ENCODE results near the gene OLFM2. TPM values are rescaled to one million over a fixed set of nuclear protein-coding genes. Genes with fewer than 3 reads are reported as not detected.
A peak's percentile ranks its signal among the peaks of the same experiment; 100 is the strongest.

OLFM2 gene
- total and polyA plus RNA-seq, 9 of the 15 experiments (the other 6 are each of a cell fraction or from before 2014, with no cell fraction given) = 0.10 to 0.33 (median 0.23) TPM; not detected in 4

DNA sequence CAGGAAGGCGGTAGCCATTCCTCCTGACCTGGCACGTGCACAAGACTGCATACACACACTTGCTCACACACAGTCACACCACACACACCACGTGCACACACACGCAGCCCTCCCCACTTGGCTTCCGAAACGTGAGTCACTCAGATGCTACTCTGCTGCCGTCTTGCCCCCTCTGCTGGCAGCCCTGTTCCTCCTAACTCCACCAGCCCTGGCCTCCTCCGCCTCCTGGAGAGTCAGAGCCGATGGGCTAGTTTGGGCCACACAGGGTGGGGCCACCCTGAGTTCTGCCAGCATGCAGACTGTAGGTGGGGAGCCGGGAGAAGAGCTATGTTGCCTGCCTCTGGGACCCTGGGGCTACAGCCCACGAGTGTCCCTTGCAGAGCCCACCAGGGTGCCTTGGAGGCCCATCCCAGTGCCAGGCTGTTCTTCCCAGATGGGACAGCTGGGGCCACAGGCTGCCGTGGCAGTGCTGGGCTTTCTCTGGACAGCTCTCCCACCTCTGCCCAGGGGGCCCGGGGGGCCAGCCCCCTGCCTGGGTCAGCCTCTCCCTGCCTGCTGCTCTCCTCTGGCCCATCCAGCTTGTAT lies 89.1 kb downstream of the OLFM2 start (continued):
- TF ChIP-seq, protein P1, sequence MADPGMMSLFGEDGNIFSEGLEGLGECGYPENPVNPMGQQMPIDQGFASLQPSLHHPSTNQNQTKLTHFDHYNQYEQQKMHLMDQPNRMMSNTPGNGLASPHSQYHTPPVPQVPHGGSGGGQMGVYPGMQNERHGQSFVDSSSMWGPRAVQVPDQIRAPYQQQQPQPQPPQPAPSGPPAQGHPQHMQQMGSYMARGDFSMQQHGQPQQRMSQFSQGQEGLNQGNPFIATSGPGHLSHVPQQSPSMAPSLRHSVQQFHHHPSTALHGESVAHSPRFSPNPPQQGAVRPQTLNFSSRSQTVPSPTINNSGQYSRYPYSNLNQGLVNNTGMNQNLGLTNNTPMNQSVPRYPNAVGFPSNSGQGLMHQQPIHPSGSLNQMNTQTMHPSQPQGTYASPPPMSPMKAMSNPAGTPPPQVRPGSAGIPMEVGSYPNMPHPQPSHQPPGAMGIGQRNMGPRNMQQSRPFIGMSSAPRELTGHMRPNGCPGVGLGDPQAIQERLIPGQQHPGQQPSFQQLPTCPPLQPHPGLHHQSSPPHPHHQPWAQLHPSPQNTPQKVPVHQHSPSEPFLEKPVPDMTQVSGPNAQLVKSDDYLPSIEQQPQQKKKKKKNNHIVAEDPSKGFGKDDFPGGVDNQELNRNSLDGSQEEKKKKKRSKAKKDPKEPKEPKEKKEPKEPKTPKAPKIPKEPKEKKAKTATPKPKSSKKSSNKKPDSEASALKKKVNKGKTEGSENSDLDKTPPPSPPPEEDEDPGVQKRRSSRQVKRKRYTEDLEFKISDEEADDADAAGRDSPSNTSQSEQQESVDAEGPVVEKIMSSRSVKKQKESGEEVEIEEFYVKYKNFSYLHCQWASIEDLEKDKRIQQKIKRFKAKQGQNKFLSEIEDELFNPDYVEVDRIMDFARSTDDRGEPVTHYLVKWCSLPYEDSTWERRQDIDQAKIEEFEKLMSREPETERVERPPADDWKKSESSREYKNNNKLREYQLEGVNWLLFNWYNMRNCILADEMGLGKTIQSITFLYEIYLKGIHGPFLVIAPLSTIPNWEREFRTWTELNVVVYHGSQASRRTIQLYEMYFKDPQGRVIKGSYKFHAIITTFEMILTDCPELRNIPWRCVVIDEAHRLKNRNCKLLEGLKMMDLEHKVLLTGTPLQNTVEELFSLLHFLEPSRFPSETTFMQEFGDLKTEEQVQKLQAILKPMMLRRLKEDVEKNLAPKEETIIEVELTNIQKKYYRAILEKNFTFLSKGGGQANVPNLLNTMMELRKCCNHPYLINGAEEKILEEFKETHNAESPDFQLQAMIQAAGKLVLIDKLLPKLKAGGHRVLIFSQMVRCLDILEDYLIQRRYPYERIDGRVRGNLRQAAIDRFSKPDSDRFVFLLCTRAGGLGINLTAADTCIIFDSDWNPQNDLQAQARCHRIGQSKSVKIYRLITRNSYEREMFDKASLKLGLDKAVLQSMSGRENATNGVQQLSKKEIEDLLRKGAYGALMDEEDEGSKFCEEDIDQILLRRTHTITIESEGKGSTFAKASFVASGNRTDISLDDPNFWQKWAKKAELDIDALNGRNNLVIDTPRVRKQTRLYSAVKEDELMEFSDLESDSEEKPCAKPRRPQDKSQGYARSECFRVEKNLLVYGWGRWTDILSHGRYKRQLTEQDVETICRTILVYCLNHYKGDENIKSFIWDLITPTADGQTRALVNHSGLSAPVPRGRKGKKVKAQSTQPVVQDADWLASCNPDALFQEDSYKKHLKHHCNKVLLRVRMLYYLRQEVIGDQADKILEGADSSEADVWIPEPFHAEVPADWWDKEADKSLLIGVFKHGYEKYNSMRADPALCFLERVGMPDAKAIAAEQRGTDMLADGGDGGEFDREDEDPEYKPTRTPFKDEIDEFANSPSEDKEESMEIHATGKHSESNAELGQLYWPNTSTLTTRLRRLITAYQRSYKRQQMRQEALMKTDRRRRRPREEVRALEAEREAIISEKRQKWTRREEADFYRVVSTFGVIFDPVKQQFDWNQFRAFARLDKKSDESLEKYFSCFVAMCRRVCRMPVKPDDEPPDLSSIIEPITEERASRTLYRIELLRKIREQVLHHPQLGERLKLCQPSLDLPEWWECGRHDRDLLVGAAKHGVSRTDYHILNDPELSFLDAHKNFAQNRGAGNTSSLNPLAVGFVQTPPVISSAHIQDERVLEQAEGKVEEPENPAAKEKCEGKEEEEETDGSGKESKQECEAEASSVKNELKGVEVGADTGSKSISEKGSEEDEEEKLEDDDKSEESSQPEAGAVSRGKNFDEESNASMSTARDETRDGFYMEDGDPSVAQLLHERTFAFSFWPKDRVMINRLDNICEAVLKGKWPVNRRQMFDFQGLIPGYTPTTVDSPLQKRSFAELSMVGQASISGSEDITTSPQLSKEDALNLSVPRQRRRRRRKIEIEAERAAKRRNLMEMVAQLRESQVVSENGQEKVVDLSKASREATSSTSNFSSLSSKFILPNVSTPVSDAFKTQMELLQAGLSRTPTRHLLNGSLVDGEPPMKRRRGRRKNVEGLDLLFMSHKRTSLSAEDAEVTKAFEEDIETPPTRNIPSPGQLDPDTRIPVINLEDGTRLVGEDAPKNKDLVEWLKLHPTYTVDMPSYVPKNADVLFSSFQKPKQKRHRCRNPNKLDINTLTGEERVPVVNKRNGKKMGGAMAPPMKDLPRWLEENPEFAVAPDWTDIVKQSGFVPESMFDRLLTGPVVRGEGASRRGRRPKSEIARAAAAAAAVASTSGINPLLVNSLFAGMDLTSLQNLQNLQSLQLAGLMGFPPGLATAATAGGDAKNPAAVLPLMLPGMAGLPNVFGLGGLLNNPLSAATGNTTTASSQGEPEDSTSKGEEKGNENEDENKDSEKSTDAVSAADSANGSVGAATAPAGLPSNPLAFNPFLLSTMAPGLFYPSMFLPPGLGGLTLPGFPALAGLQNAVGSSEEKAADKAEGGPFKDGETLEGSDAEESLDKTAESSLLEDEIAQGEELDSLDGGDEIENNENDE (IDR thresholded peaks at IDR 0.05; ENCODE audit: low read depth, low read length) = no peak
- no peak for TF ChIP-seq KLF10 (CRISPR knock-in tag; IDR thresholded peaks at IDR 0.05)
- no peak for TF ChIP-seq COPS2 (conservative IDR thresholded peaks at IDR 0.05)
- TF ChIP-seq GTF3C2 (IDR thresholded peaks at IDR 0.05; ENCODE audit: borderline replicate concordance, extremely low read depth, insufficient read length) = no peak
- TF ChIP-seq ARNT (IDR thresholded peaks at IDR 0.05) = no peak
- no peak for TF ChIP-seq ZNF184 (CRISPR knock-in tag; IDR thresholded peaks at IDR 0.05)
- no peak for TF ChIP-seq EZH2 (IDR thresholded peaks at IDR 0.05; ENCODE audit: borderline replicate concordance, low read depth, low read length)
- no peak for TF ChIP-seq GATA2 (CRISPR knock-in tag; IDR thresholded peaks at IDR 0.05)
- TF ChIP-seq FUS (optimal IDR thresholded peaks at IDR 0.05; ENCODE audit: low read depth, low read length) = no peak
- TF ChIP-seq MEF2A (IDR thresholded peaks at IDR 0.05; ENCODE audit: control insufficient read depth, low read depth, low read length) = no peak
- no peak for TF ChIP-seq NFXL1 (CRISPR knock-in tag; IDR thresholded peaks at IDR 0.05)
- TF ChIP-seq USF1 (CRISPR knock-in tag; IDR thresholded peaks at IDR 0.05) = peak; percentile 63
- TF ChIP-seq FOXK2 (conservative IDR thresholded peaks at IDR 0.05 in 1 of 2, IDR thresholded peaks at IDR 0.05 in 1 of 2; ENCODE audit: low read depth in 2 of 2) = 0 out of 4 replicates have a peak, but pooled peaks of 1 of the 2 experiments have one; percentile 48
- no peak for TF ChIP-seq ATF7 (IDR thresholded peaks at IDR 0.05)
